WTC11 (cell line): Measurements from ENCODE around the gene KCNT1.

Source experiments
- ATF1 ChIP-seq: sonication (generic); formaldehyde crosslinking; IDR thresholded peaks from 2 replicates; pipeline ENCODE4 v1.8.1; 2023; ENCODE audit warnings: mild to moderate bottlenecking, moderate library complexity, missing genetic modification reagents
- CREM ChIP-seq: sonication (generic); formaldehyde crosslinking; IDR thresholded peaks from 2 replicates; pipeline ENCODE4 v1.8.1; 2022; ENCODE audit warnings: mild to moderate bottlenecking, missing genetic modification reagents, moderate library complexity
- KAT7 ChIP-seq: sonication (generic); formaldehyde crosslinking; IDR thresholded peaks from 2 replicates; pipeline ENCODE4 v1.8.1; 2023; ENCODE audit warnings: missing genetic modification reagents, mild to moderate bottlenecking, borderline replicate concordance
- MXD4 ChIP-seq: fragments of 250-450 bp; sonication (Bioruptor Pico); IDR thresholded peaks from 2 replicates; pipeline ENCODE4 v1.8.0; 2021; ENCODE audit warnings: mild to moderate bottlenecking, moderate library complexity, borderline replicate concordance
- NR1H2 ChIP-seq: sonication (generic); formaldehyde crosslinking; IDR thresholded peaks from 2 replicates; pipeline ENCODE4 v1.9.0; 2021; ENCODE audit warnings: mild to moderate bottlenecking, moderate library complexity, missing genetic modification reagents
- NR2C2 ChIP-seq: sonication (generic); formaldehyde crosslinking; IDR thresholded peaks from 2 replicates; pipeline ENCODE4 v1.8.0; 2022; ENCODE audit warnings: mild to moderate bottlenecking, missing genetic modification reagents
- ZNF317 ChIP-seq: sonication (generic); formaldehyde crosslinking; IDR thresholded peaks from 2 replicates; pipeline ENCODE4 v1.8.1; 2023; ENCODE audit warnings: low read depth, mild to moderate bottlenecking, moderate library complexity, missing genetic modification reagents, borderline replicate concordance
- TF ChIP-seq, protein P1 (sequence below): sonication (generic); formaldehyde crosslinking; IDR thresholded peaks from 2 replicates; pipeline ENCODE4 v1.8.1; 2023; ENCODE audit warnings: mild to moderate bottlenecking, missing genetic modification reagents
- TF ChIP-seq, protein P2 (sequence below): sonication (generic); formaldehyde crosslinking; conservative IDR thresholded peaks from 2 replicates; pipeline ENCODE4 v1.8.1; 2022; ENCODE audit warnings: mild to moderate bottlenecking, missing genetic modification reagents
- TF ChIP-seq, protein P3 (sequence below): sonication (generic); formaldehyde crosslinking; IDR thresholded peaks from 2 replicates; pipeline ENCODE4 v1.8.1; 2023; ENCODE audit warnings: mild to moderate bottlenecking, missing genetic modification reagents, moderate library complexity
- TF ChIP-seq, protein P4 (sequence below): fragments of 200-600 bp; IDR thresholded peaks from 2 replicates; pipeline ENCODE4 v1.8.0; 2022; ENCODE audit warnings: antibody characterized with exemption
- TF ChIP-seq, protein P5 (sequence below): sonication (generic); formaldehyde crosslinking; IDR thresholded peaks from 2 replicates; pipeline ENCODE4 v1.8.0; 2022; ENCODE audit warnings: mild to moderate bottlenecking, missing genetic modification reagents
- TF ChIP-seq, protein P6 (sequence below): sonication (generic); formaldehyde crosslinking; IDR thresholded peaks from 2 replicates; pipeline ENCODE4 v1.8.1; 2023; ENCODE audit warnings: mild to moderate bottlenecking, moderate library complexity, missing genetic modification reagents
- TF ChIP-seq, protein P7 (sequence below): sonication (generic); formaldehyde crosslinking; IDR thresholded peaks from 2 replicates; pipeline ENCODE4 v1.8.0; 2022; ENCODE audit warnings: mild to moderate bottlenecking, missing genetic modification reagents

DNA sequence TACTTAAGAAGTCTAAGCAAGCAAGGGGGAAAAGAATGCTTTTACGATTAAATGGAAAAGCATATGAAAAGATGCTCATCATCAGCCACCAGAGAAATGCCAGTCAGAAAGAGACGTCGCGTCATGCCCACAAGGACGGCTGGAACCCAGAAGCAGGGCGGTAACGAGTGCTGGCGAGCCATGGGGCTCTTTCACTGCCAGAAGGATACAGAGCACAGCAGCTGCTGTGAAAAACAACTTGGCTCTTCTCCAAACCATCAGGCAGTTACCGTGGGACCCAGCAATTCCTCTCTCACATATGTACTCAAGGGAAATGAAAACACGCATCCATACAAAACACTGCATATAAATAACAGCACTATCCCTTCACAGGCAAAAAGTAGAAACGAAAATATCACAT lies 109.8 kb downstream of the KCNT1 start:
- TF ChIP-seq, protein P1, sequence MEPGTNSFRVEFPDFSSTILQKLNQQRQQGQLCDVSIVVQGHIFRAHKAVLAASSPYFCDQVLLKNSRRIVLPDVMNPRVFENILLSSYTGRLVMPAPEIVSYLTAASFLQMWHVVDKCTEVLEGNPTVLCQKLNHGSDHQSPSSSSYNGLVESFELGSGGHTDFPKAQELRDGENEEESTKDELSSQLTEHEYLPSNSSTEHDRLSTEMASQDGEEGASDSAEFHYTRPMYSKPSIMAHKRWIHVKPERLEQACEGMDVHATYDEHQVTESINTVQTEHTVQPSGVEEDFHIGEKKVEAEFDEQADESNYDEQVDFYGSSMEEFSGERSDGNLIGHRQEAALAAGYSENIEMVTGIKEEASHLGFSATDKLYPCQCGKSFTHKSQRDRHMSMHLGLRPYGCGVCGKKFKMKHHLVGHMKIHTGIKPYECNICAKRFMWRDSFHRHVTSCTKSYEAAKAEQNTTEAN (CRISPR knock-in tag) = no peak
- TF ChIP-seq NR1H2 (CRISPR knock-in tag) = no peak
- TF ChIP-seq, protein P2, sequence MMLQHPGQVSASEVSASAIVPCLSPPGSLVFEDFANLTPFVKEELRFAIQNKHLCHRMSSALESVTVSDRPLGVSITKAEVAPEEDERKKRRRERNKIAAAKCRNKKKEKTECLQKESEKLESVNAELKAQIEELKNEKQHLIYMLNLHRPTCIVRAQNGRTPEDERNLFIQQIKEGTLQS (CRISPR knock-in tag) = no peak
- TF ChIP-seq, protein P3, sequence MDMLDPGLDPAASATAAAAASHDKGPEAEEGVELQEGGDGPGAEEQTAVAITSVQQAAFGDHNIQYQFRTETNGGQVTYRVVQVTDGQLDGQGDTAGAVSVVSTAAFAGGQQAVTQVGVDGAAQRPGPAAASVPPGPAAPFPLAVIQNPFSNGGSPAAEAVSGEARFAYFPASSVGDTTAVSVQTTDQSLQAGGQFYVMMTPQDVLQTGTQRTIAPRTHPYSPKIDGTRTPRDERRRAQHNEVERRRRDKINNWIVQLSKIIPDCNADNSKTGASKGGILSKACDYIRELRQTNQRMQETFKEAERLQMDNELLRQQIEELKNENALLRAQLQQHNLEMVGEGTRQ (CRISPR knock-in tag) = no peak
- TF ChIP-seq, protein P4, sequence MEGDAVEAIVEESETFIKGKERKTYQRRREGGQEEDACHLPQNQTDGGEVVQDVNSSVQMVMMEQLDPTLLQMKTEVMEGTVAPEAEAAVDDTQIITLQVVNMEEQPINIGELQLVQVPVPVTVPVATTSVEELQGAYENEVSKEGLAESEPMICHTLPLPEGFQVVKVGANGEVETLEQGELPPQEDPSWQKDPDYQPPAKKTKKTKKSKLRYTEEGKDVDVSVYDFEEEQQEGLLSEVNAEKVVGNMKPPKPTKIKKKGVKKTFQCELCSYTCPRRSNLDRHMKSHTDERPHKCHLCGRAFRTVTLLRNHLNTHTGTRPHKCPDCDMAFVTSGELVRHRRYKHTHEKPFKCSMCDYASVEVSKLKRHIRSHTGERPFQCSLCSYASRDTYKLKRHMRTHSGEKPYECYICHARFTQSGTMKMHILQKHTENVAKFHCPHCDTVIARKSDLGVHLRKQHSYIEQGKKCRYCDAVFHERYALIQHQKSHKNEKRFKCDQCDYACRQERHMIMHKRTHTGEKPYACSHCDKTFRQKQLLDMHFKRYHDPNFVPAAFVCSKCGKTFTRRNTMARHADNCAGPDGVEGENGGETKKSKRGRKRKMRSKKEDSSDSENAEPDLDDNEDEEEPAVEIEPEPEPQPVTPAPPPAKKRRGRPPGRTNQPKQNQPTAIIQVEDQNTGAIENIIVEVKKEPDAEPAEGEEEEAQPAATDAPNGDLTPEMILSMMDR = no peak
- no peak for TF ChIP-seq NR2C2 (CRISPR knock-in tag)
- TF ChIP-seq MXD4 (CRISPR knock-in tag) = no peak
- TF ChIP-seq, protein P5, sequence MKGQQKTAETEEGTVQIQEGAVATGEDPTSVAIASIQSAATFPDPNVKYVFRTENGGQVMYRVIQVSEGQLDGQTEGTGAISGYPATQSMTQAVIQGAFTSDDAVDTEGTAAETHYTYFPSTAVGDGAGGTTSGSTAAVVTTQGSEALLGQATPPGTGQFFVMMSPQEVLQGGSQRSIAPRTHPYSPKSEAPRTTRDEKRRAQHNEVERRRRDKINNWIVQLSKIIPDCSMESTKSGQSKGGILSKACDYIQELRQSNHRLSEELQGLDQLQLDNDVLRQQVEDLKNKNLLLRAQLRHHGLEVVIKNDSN = no peak
- TF ChIP-seq, protein P6, sequence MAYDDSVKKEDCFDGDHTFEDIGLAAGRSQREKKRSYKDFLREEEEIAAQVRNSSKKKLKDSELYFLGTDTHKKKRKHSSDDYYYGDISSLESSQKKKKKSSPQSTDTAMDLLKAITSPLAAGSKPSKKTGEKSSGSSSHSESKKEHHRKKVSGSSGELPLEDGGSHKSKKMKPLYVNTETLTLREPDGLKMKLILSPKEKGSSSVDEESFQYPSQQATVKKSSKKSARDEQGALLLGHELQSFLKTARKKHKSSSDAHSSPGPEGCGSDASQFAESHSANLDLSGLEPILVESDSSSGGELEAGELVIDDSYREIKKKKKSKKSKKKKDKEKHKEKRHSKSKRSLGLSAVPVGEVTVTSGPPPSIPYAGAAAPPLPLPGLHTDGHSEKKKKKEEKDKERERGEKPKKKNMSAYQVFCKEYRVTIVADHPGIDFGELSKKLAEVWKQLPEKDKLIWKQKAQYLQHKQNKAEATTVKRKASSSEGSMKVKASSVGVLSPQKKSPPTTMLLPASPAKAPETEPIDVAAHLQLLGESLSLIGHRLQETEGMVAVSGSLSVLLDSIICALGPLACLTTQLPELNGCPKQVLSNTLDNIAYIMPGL (CRISPR knock-in tag) = no peak
- no peak for TF ChIP-seq CREM (CRISPR knock-in tag)
- TF ChIP-seq KAT7 = no peak
- no peak for TF ChIP-seq ATF1 (CRISPR knock-in tag)
- TF ChIP-seq, protein P7, sequence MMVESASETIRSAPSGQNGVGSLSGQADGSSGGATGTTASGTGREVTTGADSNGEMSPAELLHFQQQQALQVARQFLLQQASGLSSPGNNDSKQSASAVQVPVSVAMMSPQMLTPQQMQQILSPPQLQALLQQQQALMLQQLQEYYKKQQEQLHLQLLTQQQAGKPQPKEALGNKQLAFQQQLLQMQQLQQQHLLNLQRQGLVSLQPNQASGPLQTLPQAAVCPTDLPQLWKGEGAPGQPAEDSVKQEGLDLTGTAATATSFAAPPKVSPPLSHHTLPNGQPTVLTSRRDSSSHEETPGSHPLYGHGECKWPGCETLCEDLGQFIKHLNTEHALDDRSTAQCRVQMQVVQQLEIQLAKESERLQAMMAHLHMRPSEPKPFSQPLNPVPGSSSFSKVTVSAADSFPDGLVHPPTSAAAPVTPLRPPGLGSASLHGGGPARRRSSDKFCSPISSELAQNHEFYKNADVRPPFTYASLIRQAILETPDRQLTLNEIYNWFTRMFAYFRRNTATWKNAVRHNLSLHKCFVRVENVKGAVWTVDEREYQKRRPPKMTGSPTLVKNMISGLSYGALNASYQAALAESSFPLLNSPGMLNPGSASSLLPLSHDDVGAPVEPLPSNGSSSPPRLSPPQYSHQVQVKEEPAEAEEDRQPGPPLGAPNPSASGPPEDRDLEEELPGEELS (CRISPR knock-in tag) = no peak
- TF ChIP-seq ZNF317 (CRISPR knock-in tag) = no peak
